Measurements from ENCODE around the gene SLC35F5.
"Not testable (repeated sequence)": the region's sequence is repeated elsewhere in the genome, so short reads cannot be mapped to it uniquely, and the experiment has no call there.

DNA sequence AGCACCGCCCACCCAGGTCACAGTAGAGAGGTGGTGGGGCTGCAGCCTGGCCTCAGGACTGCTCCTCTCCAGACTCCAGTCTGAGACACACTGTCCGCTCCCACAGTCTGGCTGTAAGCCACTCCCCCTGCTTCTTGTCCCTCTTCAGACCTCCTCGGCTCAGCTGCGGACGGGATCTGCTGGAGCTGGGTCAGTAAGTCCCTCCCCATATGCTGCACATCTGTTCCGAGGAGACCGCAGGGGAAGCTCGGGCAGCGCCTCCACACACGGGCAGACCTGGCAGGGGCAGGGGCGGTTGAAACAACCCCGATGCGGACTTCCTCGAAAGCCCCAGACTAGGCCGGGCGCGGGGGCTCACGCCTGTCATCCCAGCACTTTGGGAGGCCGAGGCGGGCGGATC lies 87.4 kb downstream of the SLC35F5 start:
- TF ChIP-seq, protein P1, sequence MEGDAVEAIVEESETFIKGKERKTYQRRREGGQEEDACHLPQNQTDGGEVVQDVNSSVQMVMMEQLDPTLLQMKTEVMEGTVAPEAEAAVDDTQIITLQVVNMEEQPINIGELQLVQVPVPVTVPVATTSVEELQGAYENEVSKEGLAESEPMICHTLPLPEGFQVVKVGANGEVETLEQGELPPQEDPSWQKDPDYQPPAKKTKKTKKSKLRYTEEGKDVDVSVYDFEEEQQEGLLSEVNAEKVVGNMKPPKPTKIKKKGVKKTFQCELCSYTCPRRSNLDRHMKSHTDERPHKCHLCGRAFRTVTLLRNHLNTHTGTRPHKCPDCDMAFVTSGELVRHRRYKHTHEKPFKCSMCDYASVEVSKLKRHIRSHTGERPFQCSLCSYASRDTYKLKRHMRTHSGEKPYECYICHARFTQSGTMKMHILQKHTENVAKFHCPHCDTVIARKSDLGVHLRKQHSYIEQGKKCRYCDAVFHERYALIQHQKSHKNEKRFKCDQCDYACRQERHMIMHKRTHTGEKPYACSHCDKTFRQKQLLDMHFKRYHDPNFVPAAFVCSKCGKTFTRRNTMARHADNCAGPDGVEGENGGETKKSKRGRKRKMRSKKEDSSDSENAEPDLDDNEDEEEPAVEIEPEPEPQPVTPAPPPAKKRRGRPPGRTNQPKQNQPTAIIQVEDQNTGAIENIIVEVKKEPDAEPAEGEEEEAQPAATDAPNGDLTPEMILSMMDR (conservative IDR thresholded peaks at IDR 0.05; ENCODE audit: low read depth in 2 of 2), result not testable (repeated sequence)
- TF ChIP-seq, protein P2, sequence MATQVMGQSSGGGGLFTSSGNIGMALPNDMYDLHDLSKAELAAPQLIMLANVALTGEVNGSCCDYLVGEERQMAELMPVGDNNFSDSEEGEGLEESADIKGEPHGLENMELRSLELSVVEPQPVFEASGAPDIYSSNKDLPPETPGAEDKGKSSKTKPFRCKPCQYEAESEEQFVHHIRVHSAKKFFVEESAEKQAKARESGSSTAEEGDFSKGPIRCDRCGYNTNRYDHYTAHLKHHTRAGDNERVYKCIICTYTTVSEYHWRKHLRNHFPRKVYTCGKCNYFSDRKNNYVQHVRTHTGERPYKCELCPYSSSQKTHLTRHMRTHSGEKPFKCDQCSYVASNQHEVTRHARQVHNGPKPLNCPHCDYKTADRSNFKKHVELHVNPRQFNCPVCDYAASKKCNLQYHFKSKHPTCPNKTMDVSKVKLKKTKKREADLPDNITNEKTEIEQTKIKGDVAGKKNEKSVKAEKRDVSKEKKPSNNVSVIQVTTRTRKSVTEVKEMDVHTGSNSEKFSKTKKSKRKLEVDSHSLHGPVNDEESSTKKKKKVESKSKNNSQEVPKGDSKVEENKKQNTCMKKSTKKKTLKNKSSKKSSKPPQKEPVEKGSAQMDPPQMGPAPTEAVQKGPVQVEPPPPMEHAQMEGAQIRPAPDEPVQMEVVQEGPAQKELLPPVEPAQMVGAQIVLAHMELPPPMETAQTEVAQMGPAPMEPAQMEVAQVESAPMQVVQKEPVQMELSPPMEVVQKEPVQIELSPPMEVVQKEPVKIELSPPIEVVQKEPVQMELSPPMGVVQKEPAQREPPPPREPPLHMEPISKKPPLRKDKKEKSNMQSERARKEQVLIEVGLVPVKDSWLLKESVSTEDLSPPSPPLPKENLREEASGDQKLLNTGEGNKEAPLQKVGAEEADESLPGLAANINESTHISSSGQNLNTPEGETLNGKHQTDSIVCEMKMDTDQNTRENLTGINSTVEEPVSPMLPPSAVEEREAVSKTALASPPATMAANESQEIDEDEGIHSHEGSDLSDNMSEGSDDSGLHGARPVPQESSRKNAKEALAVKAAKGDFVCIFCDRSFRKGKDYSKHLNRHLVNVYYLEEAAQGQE (IDR thresholded peaks at IDR 0.05; ENCODE audit: unreplicated experiment), result not testable (repeated sequence)
- TF ChIP-seq ZNF114 (CRISPR knock-in tag; IDR thresholded peaks at IDR 0.05); EZH2 (IDR thresholded peaks at IDR 0.05; ENCODE audit: low read depth, unreplicated experiment); POLR2AphosphoS5 (IDR thresholded peaks at IDR 0.05; ENCODE audit: low read depth); CREB1 (CRISPR knock-in tag; IDR thresholded peaks at IDR 0.05; ENCODE audit: low read depth); EZH2phosphoT487 (IDR thresholded peaks at IDR 0.05; ENCODE audit: unreplicated experiment): not testable (repeated sequence)
- TF ChIP-seq, protein P3, sequence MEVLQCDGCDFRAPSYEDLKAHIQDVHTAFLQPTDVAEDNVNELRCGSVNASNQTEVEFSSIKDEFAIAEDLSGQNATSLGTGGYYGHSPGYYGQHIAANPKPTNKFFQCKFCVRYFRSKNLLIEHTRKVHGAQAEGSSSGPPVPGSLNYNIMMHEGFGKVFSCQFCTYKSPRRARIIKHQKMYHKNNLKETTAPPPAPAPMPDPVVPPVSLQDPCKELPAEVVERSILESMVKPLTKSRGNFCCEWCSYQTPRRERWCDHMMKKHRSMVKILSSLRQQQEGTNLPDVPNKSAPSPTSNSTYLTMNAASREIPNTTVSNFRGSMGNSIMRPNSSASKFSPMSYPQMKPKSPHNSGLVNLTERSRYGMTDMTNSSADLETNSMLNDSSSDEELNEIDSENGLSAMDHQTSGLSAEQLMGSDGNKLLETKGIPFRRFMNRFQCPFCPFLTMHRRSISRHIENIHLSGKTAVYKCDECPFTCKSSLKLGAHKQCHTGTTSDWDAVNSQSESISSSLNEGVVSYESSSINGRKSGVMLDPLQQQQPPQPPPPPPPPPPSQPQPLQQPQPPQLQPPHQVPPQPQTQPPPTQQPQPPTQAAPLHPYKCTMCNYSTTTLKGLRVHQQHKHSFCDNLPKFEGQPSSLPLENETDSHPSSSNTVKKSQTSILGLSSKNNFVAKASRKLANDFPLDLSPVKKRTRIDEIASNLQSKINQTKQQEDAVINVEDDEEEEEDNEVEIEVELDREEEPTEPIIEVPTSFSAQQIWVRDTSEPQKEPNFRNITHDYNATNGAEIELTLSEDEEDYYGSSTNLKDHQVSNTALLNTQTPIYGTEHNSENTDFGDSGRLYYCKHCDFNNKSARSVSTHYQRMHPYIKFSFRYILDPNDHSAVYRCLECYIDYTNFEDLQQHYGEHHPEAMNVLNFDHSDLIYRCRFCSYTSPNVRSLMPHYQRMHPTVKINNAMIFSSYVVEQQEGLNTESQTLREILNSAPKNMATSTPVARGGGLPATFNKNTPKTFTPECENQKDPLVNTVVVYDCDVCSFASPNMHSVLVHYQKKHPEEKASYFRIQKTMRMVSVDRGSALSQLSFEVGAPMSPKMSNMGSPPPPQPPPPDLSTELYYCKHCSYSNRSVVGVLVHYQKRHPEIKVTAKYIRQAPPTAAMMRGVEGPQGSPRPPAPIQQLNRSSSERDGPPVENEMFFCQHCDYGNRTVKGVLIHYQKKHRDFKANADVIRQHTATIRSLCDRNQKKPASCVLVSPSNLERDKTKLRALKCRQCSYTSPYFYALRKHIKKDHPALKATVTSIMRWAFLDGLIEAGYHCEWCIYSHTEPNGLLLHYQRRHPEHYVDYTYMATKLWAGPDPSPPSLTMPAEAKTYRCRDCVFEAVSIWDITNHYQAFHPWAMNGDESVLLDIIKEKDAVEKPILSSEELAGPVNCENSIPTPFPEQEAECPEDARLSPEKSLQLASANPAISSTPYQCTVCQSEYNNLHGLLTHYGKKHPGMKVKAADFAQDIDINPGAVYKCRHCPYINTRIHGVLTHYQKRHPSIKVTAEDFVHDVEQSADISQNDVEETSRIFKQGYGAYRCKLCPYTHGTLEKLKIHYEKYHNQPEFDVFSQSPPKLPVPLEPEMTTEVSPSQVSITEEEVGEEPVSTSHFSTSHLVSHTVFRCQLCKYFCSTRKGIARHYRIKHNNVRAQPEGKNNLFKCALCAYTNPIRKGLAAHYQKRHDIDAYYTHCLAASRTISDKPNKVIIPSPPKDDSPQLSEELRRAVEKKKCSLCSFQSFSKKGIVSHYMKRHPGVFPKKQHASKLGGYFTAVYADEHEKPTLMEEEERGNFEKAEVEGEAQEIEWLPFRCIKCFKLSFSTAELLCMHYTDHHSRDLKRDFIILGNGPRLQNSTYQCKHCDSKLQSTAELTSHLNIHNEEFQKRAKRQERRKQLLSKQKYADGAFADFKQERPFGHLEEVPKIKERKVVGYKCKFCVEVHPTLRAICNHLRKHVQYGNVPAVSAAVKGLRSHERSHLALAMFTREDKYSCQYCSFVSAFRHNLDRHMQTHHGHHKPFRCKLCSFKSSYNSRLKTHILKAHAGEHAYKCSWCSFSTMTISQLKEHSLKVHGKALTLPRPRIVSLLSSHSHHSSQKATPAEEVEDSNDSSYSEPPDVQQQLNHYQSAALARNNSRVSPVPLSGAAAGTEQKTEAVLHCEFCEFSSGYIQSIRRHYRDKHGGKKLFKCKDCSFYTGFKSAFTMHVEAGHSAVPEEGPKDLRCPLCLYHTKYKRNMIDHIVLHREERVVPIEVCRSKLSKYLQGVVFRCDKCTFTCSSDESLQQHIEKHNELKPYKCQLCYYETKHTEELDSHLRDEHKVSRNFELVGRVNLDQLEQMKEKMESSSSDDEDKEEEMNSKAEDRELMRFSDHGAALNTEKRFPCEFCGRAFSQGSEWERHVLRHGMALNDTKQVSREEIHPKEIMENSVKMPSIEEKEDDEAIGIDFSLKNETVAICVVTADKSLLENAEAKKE (CRISPR knock-in tag; IDR thresholded peaks at IDR 0.05), result not testable (repeated sequence)

All from GM23338 (cell line).